Cardiac fibroblast (primary cell): ENCODE data around the gene DDX39B.

Experiments used
- DNase-seq, 2 donors: peaks; one replicate each; pipeline versions ENCODE4 v3.0.0 to v3.0.0-alpha.2; 2010; ENCODE audit warnings: low read depth in 2 of 2
- H3K4me3 ChIP-seq, 2 donors: replicated peaks in 1 of 2; 1 replicate in 1 of 2; 2 replicates in 1 of 2; pipeline ENCODE4 v1.5.1; 2011; ENCODE audit warnings: low read depth in 2 of 2, low read length in 2 of 2, mild to moderate bottlenecking in 2 of 2, moderate library complexity in 1 of 2
- CTCF ChIP-seq: IDR thresholded peaks from one replicate; pipeline ENCODE4 v1.5.1; 2011; ENCODE audit warnings: low read depth, mild to moderate bottlenecking, low read length, inconsistent platforms

Gene DDX39B

GRCh38 chr6:31546339-31546957 is 4.6 kb upstream of the DDX39B start, which contains the start of gene ATP6V1G2:
TSS of gene ATP6V1G2 (minus strand) at chr6:31546608. CDS start at chr6:31546559, 49 bp downstream.
- peak; percentile 100 for TF ChIP-seq CTCF
- peak; percentile 94 to 95 for DNase-seq
- peak within 1 kb of the TSS; percentile 42 to 54 for H3K4me3 ChIP-seq

- H3K4me3 ChIP-seq: no peak overlapping the region
- DNase-seq: no peak
- TF ChIP-seq CTCF: no peak
These were observed 3.5 kb upstream of the DDX39B start for GRCh38 chr6:31545291-31545690.

- no peak overlapping the region for H3K4me3 ChIP-seq
- no peak for TF ChIP-seq CTCF
- no peak for DNase-seq
These were observed 2.9 kb upstream of the DDX39B start for GRCh38 chr6:31544676-31545075.

GRCh38 chr6:31543639-31544038 is 1.8 kb upstream of the DDX39B start:
- no peak for TF ChIP-seq CTCF
- no peak overlapping the region for H3K4me3 ChIP-seq
- no peak for DNase-seq

- peak overlapping the region; percentile 70 to 72 for H3K4me3 ChIP-seq
- no peak for TF ChIP-seq CTCF
- peak; percentile 75 to 76 for DNase-seq
These were observed 645 bp downstream of the DDX39B start for GRCh38 chr6:31541059-31541657.

- no peak for TF ChIP-seq CTCF
These were observed 1.2 kb downstream of the DDX39B start for GRCh38 chr6:31540640-31541039.

More at GRCh38 chr6:31540640-31541039, 1.2 kb downstream of the DDX39B start:
- peak overlapping the region; percentile 70 to 72 for H3K4me3 ChIP-seq
- no peak for DNase-seq
